RWPE1 (cell line): Measurements from ENCODE around the gene SSH2.

Source experiments
- CTCF ChIA-PET: fragments of 350-600 bp; sonication (Branson Sonifier 250); formaldehyde crosslinking; extraction: SDS; loops from one replicate; lab custom pipeline; 2021; lab: Yijun Ruan, JAX
- POLR2A ChIA-PET: fragments of 400-600 bp; formaldehyde crosslinking; extraction: SDS; loops from one replicate; lab custom pipeline; 2020; ENCODE audit warnings: antibody characterized with exemption; ENCODE audit not compliant: low non-redundant PET; lab: Yijun Ruan, JAX
- DNase-seq: peaks from one replicate; pipeline ENCODE4 v3.0.0; 2012; ENCODE audit warnings: low spot score
- H3K27ac ChIP-seq: fragments of 450-650 bp; 2 replicates; pipeline ENCODE4 v1.5.1; 2017
- CTCF ChIP-seq: fragments of 450-650 bp; conservative IDR thresholded peaks from 2 replicates; pipeline ENCODE4 v1.5.1; 2017; ENCODE audit warnings: low read depth, mild to moderate bottlenecking

SSH2 gene

GRCh38 chr17:29640413-29640812 lies 289.6 kb downstream of the SSH2 start:
- DNase-seq = no peak
- ChIA-PET CTCF (interaction anchor here (0.7 to 1.6 kb wide), 4 partner anchors 120 to 168 kb away, joined by 3 to 24 read pairs (median 5); no protein-coding TSS in a partner anchor), POLR2A (no interaction called here)
- TF ChIP-seq CTCF = no peak
- H3K27ac ChIP-seq = peak overlapping the region; percentile 89

- no peak for DNase-seq
- no peak for TF ChIP-seq CTCF
- CTCF ChIA-PET = no interaction called here
- H3K27ac ChIP-seq = no peak overlapping the region
- POLR2A ChIA-PET = no interaction called here
Observed at GRCh38 chr17:29633886-29634285, 296.1 kb downstream of the SSH2 start.

- POLR2A ChIA-PET = no interaction called here
- CTCF ChIA-PET = no interaction called here
- TF ChIP-seq CTCF = no peak
- H3K27ac ChIP-seq = no peak overlapping the region
- no peak for DNase-seq
Observed at GRCh38 chr17:29630630-29631193, 299.3 kb downstream of the SSH2 start.

- no peak for DNase-seq
- POLR2A ChIA-PET = no interaction called here
- no peak overlapping the region for H3K27ac ChIP-seq
- CTCF ChIA-PET = no interaction called here
- TF ChIP-seq CTCF = no peak
Observed at GRCh38 chr17:29629839-29630238, 300.2 kb downstream of the SSH2 start.

- CTCF ChIA-PET = interaction anchor here (0.7 kb wide), 1 partner anchor 11 kb away, joined by 3 read pairs; no protein-coding TSS in a partner anchor
- POLR2A ChIA-PET = no interaction called here
- H3K27ac ChIP-seq = no peak overlapping the region
- TF ChIP-seq CTCF = no peak
- no peak for DNase-seq
Observed at GRCh38 chr17:29628644-29629043, 301.4 kb downstream of the SSH2 start.

GRCh38 chr17:29627951-29628350 lies 302.1 kb downstream of the SSH2 start:
- H3K27ac ChIP-seq = no peak overlapping the region
- POLR2A ChIA-PET = no interaction called here
- CTCF ChIA-PET = no interaction called here
- no peak for TF ChIP-seq CTCF
- DNase-seq = no peak
